Hematopoietic multipotent progenitor cell (in vitro differentiated cells): ENCODE data around the gene KRT37. TPM values are rescaled to one million over a fixed set of nuclear protein-coding genes. Genes with fewer than 3 reads are reported as not detected.

Source experiments
- DNase-seq, 3 donors: peaks; one replicate each; pipeline ENCODE4 v3.0.0-alpha.2; 2011 to 2015; ENCODE audit warnings: low read depth in 2 of 3, low spot score in 2 of 3
- total RNA-seq: library from RNA; depleted of rRNA; stranded (reverse); fragments of >200 nt; gene quantifications from one replicate; pipeline ENCODE4 v1.2.3, GENCODE V29; 2012

KRT37 gene
- not detected for total RNA-seq

DNA sequence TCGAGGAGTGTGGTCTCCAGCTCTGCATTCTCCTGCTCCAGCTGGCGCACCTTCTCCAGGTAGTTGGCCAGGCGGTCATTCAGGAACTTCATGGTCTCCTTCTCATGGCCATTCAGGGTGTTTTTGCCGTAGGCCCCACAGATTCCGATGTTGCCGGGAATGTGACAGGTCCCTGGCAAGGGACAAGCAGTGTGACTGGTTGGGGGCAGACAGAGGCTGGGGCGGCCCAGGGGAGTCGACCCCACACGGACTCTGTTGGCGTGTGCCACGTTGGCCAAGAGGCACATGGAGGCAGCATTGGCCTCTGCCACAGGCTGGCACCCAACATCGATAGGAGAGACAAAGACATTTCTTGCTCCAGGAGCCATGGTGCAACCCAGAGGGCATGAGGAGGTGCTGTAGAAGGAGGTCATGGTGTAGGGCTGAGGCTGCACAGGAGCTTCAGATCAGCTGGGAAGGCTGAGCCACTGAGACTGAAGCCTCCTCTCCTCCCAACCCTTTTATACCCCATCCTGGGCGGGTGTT lies at the start of gene KRT37:
TSS of gene KRT37 (minus strand) at position 475 of the 525 bp plus-strand sequence. CDS start at position 413, 62 bp downstream.
- no peak for DNase-seq

DNA sequence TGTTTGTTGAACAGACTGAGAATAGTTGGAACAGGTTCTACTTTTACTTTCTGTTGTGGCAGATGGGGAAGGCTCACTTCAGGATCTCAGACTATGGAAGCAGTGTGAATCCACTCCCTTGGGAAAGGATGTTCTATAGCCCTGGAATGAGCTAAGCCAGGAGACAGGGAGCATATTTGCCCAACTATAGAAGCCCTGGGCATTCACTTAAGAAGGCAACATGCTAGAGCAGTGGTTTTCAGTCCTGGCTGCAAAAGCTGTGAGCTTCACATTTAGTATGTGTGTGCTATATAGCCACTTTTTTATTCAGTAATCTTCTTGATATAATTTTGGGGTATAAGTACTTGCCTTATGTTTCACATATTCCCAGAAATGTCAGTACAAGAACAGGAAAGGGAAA lies 44.0 kb upstream of the KRT37 start:
- no peak for DNase-seq

DNA sequence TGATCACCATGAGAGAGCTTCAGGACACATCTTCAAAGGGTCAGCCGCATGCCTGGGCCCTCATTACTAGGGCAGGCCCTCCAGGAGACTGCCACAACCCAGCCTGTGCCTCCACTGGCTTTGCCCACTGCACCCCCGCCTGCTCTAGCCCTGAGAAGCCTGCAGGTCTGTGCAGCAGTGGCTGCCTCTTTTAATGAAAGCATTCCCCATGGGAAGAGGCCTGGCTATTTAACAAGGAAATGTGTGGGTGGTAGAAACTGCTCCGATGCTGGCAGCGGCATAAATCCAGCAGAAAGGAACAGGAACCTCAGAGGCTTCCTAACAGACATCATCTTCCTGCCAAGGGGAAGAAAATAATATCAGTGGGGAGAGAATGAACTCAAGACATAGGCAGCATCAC lies 43.2 kb upstream of the KRT37 start:
- DNase-seq: no peak

DNA sequence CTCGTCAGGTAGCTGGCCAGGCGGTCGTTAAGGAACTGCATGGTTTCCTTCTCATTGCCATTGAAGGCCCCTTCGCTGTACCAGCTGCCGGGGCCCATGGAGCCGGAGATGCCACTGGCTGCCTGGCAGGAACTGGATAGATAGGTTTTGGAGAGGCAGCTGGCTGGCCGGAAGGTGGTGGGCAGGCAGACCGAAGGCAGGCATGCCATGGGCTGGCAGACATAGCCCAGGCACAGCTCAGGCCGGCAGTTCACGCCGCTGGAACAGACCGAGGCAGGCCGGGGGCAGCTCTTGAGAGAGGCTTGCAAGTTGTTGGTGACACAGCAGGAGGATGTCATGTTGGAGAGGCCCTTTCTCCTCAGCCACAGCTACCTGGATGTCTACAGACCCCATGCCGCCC lies 42.6 kb upstream of the KRT37 start, which contains the start of gene KRT32:
TSS of gene KRT32 (minus strand) at position 399 of the 400 bp plus-strand sequence. CDS start at position 338, 61 bp downstream.
- no peak for DNase-seq

DNA sequence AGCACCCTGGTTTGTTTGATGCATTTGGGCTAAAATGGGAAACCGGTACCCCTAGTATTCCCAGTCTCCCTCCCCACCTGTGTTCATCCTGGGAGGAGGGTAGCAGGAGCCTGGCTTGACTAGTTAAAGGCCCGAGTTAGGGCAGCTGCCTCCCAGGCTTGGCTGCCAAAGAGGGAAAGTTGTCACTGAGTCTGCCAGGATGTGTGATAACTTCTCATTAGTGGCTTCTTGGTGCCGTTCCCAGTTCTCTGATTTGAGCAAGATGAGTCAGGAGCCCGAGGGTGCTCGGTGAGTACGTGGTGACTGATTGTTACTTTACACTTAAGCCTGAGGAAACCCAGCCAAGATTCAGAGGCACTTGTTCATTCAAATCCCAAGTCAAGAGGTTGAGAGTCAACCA lies 40.3 kb upstream of the KRT37 start:
- DNase-seq: no peak

DNA sequence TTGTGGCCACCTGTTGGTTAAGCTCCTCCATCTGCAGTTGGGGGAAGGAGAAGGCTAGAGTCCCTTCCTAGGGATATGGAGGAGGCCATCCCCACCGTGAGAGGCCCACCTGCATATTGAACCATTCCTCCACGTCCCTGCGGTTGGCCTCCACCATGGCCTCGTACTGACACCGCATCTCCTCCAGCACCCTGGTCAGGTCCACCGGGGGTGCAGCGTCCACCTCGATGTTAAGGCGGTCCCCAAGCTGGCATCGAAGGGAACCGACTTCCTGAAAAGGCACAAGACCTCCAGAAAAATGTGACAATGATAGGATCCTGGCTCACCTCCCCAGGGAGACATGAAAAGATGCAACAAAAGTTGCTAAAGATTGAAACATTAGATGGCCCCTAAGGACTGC lies 39.8 kb upstream of the KRT37 start:
- DNase-seq: no peak

DNA sequence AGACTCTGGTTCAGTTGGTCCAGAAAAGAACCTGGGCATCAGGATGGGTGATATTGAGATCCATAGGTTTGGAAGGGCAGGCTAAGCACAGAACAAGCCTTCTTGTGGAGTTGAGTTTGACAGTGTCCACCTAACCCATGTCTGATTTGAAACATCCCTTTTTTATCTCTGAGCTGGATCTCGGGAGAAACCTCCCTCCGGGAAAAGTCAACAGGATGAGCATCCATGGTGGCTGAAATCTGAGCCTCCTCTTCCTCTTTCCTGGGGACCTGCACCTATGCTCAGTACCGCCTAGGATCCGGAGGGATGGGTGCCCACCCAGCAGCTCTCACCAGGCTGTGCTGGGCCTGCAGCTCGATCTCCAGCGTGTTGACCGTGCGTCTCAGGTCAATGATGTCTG lies 39.4 kb upstream of the KRT37 start:
- no peak for DNase-seq

DNA sequence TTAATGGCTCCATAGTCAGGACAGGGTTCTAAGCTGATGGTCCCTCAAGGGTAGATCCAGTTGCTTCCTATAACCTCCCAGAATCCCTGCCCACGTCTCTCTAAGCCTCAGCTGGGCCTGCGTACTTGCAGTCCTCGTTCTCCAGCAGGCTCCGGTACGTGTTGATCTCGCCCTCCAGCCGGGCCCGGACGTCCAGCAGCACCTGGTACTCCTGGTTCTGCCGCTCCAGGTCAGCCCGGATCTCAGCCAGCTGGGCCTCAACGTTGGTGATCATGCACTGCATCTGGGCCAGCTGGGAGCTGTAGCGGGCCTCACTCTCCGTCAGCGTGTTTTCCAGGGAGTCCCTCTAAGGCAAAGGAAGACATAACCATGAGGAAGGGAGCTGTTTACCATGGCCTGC lies 38.3 kb upstream of the KRT37 start:
- DNase-seq: no peak

DNA sequence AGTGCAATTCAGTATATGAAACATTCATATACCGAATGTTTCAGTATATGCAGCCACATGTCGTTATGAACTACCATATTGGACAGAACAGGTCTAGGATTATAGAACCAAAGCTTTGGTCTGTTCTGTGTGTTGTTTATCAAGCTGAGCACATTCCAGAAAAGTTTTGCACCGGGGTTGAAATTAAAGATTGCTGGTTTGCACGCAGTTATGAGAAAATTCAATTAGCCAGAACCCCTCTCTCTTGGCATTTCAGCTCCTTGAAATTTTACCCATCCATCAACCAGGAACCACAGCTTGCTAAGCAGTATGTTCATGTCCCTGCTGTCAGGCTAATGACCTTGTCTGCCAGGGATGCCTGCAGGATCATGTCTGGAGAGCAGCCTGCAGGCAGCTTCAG lies 33.3 kb upstream of the KRT37 start:
- DNase-seq: no peak

DNA sequence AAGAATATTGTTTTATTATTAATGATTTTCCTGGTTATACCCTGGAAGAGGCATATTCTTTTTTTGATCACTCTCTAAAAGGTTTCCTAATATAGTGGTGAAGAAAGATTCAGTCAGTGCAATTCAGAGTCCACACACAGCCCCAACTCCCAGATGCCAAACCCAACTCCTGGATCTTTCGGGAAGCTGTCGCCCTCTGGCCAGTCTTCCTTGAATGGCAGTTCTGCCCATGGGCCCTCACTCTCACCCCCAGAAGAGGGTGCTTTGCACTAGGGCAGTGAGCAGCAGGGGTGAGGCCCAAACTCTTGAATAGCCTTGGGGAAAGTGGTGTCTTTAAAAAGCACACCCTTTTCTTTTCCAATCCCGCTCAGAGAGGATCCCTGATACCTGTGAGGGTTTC lies 31.8 kb upstream of the KRT37 start:
- no peak for DNase-seq

DNA sequence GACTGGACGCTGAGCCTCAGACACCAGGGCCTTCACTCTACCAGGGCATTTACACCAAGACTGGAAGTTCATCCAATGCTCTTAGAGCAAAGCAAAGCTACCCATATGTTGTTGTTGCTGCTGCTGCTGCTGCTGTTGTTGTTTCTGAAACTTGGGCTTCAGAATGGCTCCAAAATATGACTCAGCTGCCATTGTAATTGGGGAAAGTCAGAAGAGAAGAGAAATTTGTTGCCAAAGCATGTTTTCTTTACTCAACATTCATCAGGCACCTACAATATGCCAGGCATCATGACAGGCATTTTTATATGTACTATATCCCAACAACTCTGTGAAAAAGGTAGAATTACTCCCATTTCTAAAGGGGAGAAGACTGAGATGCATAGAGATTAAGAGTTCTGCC lies 30.9 kb upstream of the KRT37 start:
- DNase-seq: no peak

DNA sequence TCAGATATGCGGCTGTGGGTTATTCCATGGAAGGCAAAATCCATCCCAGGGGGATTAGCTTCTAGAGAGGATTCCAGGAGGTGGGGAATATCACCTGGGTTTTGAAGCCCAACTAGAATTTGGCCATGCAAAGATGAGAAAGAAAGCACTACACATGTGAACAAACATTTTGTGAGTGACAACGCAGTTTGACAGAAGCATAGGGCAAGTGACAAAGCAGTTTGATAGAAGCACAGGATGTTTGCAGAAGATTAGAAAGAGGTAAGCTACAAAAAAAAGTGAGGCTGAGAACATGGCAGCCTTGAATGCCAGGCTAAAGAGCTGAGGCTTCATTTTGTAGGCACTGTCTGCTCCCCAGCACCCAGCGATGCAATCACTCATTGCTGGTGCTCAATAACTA lies 28.7 kb upstream of the KRT37 start:
- DNase-seq: peak in 2 of 3 donors; percentile 1 to 44

DNA sequence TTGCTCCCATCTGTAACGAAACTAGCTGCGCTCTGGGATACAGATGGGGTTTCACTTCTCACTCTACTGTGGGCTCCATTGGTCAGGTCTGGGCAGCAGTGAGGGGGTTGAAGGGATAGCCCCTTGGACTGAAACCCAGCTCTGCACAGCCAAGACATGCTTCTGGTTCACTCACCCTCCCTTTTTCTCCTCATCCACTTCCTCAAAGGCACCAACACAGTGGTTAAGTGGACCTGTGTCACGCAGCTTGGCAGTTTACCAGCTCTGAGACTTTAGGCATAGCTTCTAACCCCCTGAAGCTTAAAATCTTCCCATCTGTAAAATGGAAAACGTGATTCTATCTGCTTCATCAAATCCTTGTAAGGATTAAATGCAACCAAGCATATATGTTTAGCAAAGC lies 27.9 kb upstream of the KRT37 start:
- DNase-seq: peak in 2 of 3 donors; percentile 55 to 93

DNA sequence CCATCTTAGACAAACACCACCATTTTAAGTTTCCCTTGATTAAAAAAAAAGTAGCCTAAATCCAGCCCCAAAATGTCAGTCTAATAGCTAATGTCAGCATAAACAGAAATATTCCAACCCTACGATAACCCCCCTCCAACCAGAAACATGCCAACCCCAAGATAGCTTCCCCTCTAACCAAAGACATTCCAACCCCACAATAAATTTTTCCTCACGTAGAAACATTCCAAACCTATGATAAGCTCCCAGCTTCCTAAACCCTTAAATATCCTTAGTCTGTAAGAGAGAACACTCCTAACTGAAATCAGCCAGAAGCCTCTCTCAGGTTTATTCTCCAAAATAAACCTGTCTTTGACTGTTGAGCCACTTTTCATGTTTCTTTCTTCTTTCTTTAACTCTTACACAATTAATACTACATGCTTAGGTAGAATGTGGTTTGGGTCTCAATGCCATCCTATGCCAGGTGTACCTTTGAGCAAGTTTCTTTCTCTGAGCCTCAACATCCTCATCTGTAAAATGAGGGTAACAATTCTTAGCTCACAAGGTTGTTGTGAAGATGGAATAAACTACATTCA lies 26.9 kb upstream of the KRT37 start:
- no peak for DNase-seq

DNA sequence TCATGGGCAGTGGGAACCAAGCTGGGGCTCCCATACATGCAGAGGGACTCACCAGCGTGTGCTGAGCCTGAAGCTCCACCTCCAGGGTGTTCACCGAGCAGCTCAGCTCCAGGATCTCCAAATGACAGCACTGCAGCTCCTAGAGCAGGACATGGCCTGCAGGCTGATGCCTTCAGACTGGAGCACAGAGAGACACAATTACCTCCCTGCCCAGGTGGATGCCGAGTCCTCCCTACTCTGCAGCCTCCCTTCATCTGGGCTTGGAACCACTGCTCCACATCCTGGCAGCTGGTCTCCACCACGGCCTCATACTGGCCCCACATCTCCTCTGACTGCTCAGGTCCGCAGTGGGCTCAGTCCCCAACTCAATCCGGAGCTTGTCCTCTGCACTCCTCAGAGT lies 24.6 kb upstream of the KRT37 start:
- DNase-seq: no peak

DNA sequence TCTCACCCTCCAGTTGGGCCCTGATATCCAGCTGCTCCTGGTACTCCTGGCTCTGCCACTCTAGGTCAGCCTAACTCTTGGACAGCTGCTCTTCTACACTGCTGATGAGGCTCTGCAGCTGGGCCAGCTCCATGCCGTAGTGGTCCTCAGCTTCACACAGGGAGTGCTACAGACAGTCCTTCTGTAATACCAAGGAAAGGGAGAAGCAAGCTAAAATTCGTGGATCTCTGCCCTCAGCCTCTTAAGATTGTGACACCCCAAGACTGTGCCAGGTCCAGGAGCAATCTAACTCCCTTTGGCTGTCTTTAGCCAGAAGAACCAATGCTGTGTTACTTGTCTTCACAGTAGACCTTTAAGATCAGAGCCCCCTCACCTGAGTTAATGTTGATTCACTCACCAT lies 24.1 kb upstream of the KRT37 start:
- no peak for DNase-seq

DNA sequence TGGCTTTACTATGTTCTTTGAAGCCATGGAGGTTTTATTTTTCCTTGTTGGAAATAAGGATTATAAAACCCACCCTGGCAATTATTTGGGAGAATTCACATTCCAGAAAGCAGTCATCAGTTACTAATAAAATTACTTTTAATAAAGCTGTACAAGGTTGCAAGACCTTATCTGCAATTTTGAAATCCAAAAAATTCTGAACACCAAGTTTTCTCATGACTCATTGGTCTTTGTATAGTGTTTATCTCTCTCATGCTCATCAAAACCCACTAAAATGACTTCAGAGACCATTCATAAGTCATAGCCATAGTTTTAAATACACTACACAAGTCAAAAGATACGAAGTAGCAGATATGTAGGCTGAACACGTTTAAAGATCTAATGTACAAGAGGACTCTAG lies 22.4 kb upstream of the KRT37 start:
- no peak for DNase-seq

DNA sequence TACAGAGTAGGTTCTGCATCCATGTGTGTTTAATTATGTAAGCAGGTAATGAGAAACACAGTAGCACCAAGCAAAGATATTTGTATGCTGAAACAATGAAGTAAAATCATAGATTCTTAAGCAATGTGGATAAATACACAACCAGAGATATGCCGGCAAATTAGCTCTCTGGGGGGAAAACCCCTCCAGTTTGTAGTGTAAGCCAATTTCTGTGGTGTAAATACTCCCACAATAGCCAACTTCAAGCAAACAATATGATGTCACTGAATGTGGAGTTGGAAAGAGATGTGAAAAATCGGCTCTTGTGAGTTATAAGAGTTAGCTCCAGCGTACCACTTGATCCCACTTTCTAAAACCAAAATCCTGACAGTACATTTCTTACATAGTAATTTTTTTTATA lies 20.3 kb upstream of the KRT37 start:
- no peak for DNase-seq

DNA sequence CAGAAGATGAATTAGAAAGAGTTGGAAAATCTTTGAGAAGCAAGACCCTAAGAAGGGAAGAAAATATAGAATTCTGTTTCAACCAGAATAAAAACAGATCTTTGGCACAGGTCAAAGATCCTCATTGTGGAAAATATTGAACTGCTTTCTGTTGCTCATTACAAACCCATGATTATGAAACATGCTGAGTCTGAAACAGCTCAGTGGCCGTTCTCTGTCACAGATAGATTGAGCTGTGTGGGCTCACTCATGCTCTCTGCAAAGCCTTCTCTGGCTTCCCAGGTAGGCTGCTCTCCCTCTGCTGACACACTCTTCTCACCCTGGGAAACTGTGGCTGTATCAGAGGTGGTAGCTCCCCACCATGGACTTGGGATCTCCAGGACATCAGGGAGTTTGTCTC lies 19.8 kb upstream of the KRT37 start:
- no peak for DNase-seq

DNA sequence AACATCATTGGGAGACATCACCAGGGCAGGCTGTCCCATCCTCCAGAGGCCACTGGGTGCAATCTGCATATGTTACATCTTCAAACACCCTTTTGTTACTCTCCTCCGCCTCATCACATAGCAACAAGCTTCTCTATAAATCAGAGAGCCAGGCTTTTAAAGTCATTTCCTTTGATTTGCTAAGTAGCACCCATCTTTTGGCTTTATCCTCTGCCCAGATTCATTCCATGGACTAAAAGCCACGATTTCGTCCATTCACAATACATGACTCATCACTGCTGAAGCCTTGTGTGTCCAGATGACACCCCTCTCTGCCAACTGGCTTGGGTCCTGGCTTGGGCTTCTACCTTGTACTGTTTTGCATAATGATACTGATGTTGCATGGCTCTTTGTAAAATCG lies 18.4 kb upstream of the KRT37 start:
- no peak for DNase-seq

DNA sequence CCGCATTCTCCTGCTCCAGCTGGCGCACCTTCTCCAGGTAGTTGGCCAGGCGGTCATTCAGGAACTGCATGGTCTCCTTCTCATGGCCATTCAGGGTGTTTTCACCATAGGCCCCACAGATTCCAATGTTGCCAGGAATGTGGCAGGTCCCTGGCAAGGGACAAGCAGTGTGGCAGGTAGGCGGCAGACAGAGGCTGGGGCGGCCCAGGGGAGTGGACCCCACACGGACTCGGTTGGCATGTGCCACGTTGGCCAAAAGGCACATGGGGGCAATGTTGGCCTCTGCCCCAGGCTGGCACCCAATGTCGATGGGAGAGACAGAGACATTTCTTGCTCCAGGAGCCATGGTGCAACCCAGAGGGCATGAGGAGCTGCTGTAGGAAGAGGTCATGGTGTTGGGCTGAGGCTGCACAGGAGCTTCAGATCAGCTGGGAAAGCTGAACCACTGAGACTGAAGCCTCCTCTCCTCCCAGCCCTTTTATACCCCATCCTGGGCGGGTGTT lies 16.2 kb upstream of the KRT37 start, which contains the start of gene KRT38:
TSS of gene KRT38 (minus strand) at position 453 of the 503 bp plus-strand sequence. CDS start at position 391, 62 bp downstream.
- DNase-seq: no peak

DNA sequence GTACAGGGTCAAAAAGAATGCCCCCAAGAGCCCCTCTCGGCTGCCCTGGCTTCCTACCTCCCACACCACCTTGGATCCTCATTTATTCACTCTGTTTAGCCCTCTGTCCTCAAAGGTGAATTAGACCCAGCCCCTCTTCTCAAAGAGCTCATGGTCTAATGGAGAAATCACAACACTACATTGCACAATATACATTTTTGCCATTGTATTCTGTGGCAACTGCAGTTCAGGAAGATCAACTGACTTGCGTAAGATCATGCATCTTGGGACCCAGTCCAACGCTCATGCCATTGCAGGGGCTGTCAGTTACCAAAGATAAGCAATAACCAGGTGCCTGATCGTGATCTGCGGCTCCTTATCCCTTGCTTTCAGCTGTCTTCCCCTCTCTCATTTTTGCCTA lies 15.0 kb upstream of the KRT37 start:
- no peak for DNase-seq

DNA sequence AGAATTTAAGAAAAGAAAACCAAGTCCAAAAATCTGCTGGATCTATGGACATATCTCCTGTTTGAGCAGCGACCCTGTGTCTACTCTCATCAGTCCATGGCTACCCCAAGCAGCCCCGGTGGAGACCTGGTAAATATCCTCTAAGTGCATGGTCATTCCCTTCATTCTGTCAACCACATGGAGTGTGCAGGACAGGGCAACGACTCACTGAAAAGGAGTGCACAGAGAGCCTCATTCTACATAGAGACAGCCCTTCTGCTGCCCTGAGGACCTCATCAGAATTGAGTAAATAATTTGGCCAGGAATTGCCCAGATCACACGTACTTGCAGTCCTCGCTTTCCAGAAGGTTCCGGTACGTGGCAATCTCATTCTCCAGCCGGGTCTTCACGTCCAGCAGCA lies 13.4 kb upstream of the KRT37 start:
- DNase-seq: no peak
